NCI-H748 treated with DMSO at 0.1 percent for 48 hours (cell line): ENCODE results near the gene HCN2.

Experiments
- DNase-seq: peaks from one replicate; lab custom pipeline; 2025; lab: John Stamatoyannopoulos, UW

HCN2 gene

DNA sequence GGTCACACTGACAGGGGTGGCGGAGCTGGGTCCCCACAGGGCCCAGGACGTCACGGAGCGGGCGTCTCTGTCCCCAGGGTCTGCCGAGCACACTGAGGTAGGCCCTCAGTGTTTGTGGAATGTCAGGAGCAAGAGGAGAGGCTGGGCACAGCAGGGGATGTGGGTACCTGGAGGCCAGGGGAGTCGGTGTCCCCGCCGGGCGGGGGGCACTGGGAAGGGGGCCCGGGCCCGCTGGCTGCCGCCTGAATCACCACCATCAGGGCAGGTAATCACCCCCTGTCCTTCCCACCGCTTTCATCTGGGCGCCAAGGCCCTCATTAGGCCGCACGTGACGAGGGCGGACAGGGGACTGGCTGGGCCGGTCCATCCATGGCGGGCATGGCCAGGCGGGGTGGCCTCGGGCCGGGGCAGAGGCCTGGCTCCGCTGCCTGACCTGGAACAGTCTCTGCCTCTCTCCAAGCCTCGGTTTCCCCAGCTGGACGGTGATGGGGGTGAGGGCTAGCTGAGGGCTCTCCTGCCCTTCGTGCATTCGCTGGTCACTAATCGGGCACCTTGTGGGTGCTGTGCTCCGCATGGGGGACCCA, 51.0 kb downstream of the HCN2 start:
- no peak for DNase-seq

DNA sequence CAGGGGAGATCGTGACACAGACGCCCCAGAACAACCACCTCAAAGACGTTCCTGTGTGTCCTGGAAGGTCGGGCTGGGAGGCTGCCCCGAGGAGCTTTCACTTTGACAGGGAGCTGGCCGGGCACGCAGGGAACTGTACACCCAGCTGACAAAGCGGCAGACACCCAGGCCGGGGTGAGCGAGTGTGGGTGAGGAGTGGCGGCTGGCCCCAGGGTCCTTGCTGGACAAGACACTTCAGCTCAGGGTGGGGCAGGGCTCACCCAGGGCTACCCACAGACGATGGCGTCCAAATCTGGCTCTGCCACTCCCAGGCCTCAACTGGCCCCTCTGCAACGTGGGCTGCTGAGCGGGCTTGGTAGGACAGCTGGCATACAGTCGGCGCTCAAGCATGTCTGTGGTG, 52.0 kb downstream of the HCN2 start:
- no peak for DNase-seq

DNA sequence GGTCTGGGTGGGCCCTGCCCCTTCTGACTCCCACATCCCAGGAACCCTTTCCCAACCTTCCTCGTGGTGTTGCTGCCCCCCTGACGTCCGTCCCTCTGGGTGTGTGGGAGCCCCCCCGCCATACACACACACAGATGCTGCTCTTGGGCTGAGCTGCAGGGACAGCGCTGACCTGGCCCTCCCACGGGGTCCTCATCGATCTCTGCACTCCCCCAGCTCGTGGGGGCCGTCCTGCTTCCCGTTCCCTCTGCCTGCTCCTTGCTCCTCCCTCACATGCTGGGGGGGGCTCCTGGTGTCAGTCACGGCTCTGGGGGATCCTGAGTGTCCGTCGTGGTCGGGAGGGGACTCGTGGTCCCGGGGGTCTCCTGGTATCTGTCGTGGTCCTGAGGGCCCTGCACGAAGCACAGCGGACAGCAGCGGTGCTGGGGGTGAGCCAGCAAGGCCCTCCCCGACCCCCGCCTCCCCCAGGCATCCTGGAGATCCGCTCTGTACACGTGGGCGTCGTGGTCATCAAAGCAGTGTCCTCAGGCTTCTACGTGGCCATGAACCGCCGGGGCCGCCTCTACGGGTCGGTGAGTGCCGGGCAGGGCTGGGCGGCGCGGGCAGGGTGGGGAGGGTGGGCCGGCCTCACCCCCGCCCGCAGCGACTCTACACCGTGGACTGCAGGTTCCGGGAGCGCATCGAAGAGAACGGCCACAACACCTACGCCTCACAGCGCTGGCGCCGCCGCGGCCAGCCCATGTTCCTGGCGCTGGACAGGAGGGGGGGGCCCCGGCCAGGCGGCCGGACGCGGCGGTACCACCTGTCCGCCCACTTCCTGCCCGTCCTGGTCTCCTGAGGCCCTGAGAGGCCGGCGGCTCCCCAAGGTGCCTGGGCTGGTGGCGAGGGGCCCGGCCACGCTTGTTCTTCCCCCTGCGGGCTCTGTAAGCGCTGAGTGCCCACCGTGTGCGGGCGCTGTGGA, 53.4 kb downstream of the HCN2 start:
- no peak for DNase-seq

GRCh38 chr19:643736-644135, 54.1 kb downstream of the HCN2 start:
- no peak for DNase-seq

GRCh38 chr19:644363-644762, 54.7 kb downstream of the HCN2 start:
- no peak for DNase-seq

- no peak for DNase-seq
Measured at GRCh38 chr19:644789-645188, 55.1 kb downstream of the HCN2 start.

DNA sequence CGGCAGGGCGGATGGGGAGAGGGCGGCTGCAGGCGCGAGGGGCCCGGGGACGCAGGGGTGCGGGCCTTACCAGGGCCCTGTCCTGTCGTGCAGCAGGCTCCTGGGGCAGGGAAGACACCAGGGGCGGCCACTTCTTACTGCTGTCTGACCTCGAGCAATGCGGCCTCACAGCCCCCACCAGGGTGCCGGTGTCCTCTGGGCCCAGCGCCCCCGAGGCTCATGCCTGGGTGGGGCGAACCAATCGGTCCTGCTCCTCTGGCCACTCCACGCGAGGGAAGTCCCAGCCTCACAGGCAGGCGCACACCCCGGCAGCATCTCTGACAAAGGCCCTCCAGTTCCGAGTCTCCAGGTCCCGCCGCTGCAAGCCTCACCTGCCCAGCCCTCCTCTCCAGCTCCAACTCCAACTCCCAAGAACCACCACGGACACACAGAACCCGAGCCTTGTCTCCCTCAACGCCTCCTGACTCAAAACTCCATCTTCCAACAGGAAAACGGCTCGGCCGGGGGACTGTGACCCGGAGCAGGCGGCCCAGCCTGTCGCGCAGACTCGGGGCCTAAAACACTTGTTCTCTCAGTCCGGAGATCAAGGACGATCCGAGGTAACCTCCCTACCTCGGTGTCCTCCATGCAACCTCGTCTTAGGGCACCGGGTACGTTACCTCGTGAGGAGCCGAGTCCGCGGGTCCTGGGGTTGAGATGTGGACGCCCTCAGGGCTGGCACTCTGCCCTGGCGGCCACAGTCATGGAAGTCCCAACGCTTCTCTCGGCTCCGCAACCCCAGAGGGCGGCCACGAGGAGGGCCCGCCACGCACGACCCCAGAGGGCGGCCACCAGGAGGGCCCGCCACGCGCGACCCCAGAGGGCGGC, 56.5 kb downstream of the HCN2 start:
- DNase-seq = no peak

GRCh38 chr19:646779-647565, 57.3 kb downstream of the HCN2 start:
- DNase-seq = no peak

DNA sequence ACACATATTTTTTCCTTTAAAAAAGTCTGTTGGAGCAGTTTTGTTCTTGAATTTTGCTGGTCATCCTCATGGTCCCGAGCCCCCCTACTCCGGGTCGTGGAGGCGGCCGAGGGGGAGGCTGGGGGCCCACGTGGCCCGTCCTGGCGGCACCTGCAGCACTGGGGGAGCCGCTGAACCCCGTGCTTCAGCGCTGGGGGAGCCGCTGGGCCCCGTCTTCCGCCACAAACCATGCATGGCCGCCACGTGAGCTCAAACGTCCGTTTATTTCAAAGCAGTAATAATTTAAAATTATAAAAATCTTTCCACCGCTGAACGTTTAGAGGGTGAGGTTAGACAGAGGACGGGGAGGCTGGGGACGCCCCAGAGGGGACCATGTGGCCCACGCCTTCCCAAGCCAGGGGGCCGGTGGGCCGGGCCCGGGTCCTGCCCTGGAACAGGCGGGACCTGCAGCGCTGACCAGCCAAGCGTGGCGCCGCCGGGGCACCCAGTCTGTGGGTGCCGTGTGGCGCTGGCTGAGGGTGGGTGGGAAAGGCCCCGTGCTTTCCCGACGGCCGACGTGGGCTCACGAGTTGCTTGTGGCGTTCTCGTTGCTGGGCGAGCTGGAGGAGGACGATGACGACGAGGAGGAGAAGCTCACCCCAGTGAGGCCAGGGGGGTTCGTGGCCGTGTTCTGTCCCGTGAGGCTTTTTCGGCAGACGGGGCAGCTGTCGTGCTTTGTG, 58.0 kb downstream of the HCN2 start:
- no peak for DNase-seq

- DNase-seq = no peak
Measured at GRCh38 chr19:648305-648704, 58.6 kb downstream of the HCN2 start.

- no peak for DNase-seq
Measured at GRCh38 chr19:648904-649801, 59.5 kb downstream of the HCN2 start.

- DNase-seq = no peak
Measured at GRCh38 chr19:650121-650520, 60.4 kb downstream of the HCN2 start.

DNA sequence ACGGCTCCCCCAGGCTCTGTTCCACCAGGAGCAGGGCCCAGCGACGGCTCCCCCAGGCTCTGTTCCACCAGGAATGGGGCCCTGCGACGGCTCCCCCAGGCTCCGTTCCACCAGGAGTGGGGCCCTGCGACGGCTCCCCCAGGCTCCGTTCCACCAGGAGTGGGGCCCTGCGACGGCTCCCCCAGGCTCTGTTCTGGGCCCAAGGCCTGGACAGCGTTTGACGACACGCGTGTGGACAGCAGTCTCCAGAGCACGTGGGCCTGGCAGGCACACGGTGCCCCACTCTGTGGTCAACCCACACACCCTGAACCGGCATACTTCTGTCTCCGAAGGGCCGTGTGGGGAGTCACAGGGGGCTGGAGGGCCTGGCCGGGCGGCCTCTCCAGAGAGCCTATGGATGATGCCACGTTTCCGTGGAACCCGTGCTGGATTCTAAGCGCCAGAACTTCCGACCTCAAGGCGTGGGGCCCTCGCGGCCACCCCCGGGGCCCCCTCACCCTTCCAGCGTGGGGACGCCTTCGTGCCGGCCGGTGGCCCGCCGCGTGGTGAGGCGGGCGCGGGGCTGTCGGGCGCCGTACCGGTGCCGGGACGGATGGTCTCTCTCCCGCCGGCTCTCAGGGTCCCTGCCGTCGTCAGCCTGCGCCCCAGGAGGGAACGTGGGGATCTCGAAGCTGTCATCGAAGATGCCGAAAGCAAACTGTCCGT, 61.6 kb downstream of the HCN2 start:
- no peak for DNase-seq

DNA sequence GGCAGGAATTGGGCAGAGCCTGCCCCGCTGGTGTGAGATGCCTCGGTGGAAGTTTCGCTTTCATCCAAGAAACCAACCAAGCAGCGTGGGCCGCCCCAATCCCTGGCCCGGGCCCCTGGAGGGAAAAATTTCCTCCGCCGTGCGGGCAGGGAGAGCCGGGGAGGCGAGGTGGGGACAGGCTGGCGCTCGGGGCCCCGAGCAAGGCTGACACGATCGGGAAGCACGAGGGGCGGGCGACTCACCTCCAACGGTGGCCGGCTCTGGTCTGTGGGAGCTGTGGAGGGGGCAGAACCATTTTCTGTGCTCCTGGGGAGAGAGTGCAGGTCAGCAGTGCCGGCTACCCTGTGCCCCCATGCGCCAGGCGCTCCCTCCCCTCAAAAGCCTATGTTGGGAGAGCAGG, 62.3 kb downstream of the HCN2 start:
- DNase-seq = no peak

GRCh38 chr19:652467-653389, 63.0 kb downstream of the HCN2 start:
- DNase-seq = no peak

DNA sequence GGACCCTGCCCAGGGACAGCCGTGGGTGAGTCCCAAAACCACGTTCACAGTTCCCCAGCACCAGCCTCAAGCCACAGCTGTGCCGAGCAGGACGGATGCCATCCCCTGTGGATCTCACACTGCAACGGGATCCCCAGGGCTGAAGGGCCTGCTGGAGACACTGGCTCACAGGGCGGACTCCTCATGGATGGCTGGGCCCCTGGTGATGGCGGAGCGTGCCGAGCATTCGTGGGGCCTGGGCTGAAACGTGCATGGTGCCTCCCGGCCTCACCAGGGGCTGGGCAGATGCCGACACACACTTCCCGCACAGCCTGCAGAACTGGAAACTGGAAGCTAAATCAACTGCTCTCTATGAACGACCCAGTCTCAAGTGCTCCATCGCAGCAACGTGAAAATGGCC, 63.7 kb downstream of the HCN2 start:
- DNase-seq = no peak

- DNase-seq = no peak
Measured at GRCh38 chr19:655691-656090, 66.0 kb downstream of the HCN2 start.
